ENCODE results near the gene LAMA3. TPM values are rescaled to one million over a fixed set of nuclear protein-coding genes. Genes with fewer than 3 reads are reported as not detected.

The LAMA3 gene
- total and polyA plus RNA-seq, 12 donors, result 0.89 to 5.3 (median 3.3) TPM

GRCh38 chr18:23703057-23703986 lies 14.1 kb downstream of the LAMA3 start:
- Histone ChIP-seq H3K36me3 (no peaks in the 10 kb centered on the region), H3K9me3 (peaks cover 0 to 17% (median 5%) of the 10 kb centered on the region in 11 donors), H3K4me3 (no peak overlapping the region), H3K4me1 (peaks cover 0 to 11% (median 0%) of the 10 kb centered on the region in 9 donors), H3K27me3 (peaks cover 0 to 7% (median 0%) of the 10 kb centered on the region in 7 donors), H3K27ac (peak overlapping the region in 2 of 10 donors; percentile 6 to 16)
- peak; percentile 27 to 78 (median 61) for TF ChIP-seq CTCF (IDR thresholded peaks at IDR 0.05)
- intact Hi-C loops (cut with DNase I), result loop anchor here (1.0 to 10.0 kb wide), 5 partner anchors 81 to 189 kb away; no protein-coding TSS in a partner anchor
- peak in 1 of 2 donors; percentile 29 for DNase-seq
- ATAC-seq, result peak in 7 of 8 donors; percentile 65 to 88 (median 80)
- WGBS, 2 donors, result 52 to 56% methylated on average over 6 of the region's 6 CpGs

GRCh38 chr18:23703987-23704384 lies 14.7 kb downstream of the LAMA3 start:
- WGBS, 2 donors, result 65 to 68% methylated on average over 6 of the region's 6 CpGs
- Histone ChIP-seq H3K36me3 (no peaks in the 10 kb centered on the region), H3K9me3 (peaks cover 0 to 17% (median 5%) of the 10 kb centered on the region in 11 donors), H3K27me3 (peaks cover 0 to 7% (median 0%) of the 10 kb centered on the region in 7 donors), H3K4me1 (peaks cover 0 to 11% (median 0%) of the 10 kb centered on the region in 9 donors), H3K27ac (peak overlapping the region in 4 of 10 donors; percentile 2 to 28 (median 11)), H3K4me3 (no peak overlapping the region)
- ATAC-seq (no peak), DNase-seq (no peak)
- intact Hi-C loops (cut with DNase I), result loop anchor here (1.0 to 10.0 kb wide), 5 partner anchors 81 to 189 kb away; no protein-coding TSS in a partner anchor
- no peak for TF ChIP-seq CTCF (IDR thresholded peaks at IDR 0.05)

DNA sequence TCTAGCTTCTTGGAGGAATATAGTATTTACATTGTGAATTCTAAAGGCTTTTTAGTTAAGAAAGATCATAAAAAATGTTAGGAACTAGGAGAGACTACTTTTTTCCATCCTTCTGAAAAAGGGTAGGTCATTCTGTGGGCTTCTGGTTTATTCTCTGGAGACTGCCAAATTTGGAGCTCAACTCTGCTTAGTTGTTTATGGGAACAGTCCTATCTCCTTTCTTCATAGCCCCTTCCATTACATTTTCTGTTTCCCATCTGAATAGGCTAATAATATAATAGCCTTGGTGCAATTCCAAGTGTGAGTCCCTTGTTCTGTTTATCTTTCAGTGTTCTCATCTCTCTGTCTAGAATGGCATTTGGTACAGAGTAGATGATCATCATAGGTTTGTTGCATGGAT lies 15.6 kb downstream of the LAMA3 start:
- peaks cover 0 to 17% (median 5%) of the 10 kb centered on the region in 11 donors for H3K9me3 ChIP-seq
- TF ChIP-seq CTCF (IDR thresholded peaks at IDR 0.05), result no peak
- H3K4me3 ChIP-seq, result no peak overlapping the region
- H3K27ac ChIP-seq, result peak overlapping the region in 1 of 10 donors; percentile 16
- peaks cover 0 to 7% (median 0%) of the 10 kb centered on the region in 7 donors for H3K27me3 ChIP-seq
- DNase-seq, result no peak
- intact Hi-C loops (cut with DNase I), result loop anchor here in 5 of 10 donors (5.0 to 10.0 kb wide), 2 partner anchors 83 to 190 kb away; no protein-coding TSS in a partner anchor
- peak in 5 of 8 donors; percentile 27 to 59 (median 31) for ATAC-seq
- H3K4me1 ChIP-seq, result peaks cover 0 to 11% (median 0%) of the 10 kb centered on the region in 9 donors
- H3K36me3 ChIP-seq, result no peaks in the 10 kb centered on the region

- Histone ChIP-seq H3K36me3 (no peaks in the 10 kb centered on the region), H3K27me3 (peaks cover 0 to 3% (median 0%) of the 10 kb centered on the region in 7 donors), H3K9me3 (peaks cover 0 to 17% (median 5%) of the 10 kb centered on the region in 11 donors), H3K4me1 (peaks cover 0 to 11% (median 0%) of the 10 kb centered on the region in 9 donors), H3K4me3 (no peak overlapping the region), H3K27ac (no peak overlapping the region)
- DNase-seq (no peak), ATAC-seq (no peak)
- no peak for TF ChIP-seq CTCF (IDR thresholded peaks at IDR 0.05)
- intact Hi-C loops (cut with DNase I), result loop anchor here in 1 of 10 donors (10.0 kb wide), 1 partner anchor 192 kb away; no protein-coding TSS in a partner anchor
- 97 to 100% methylated on average over 3 of the region's 3 CpGs for WGBS, 2 donors
Observed at GRCh38 chr18:23706971-23707640, 17.9 kb downstream of the LAMA3 start.

Data from heart right ventricle (tissue), 16 donors.